Fibroblast of lung (primary cell): ENCODE measurements around the gene RANBP9. TPM values are rescaled to one million over a fixed set of nuclear protein-coding genes. Genes with fewer than 3 reads are reported as not detected.

ENCODE experiments used
- DNase-seq, 2 donors: peaks; one replicate each; pipeline versions ENCODE4 v3.0.0 to v3.0.0-alpha.2; 2010; ENCODE audit warnings: low read depth in 2 of 2
- H2AFZ ChIP-seq: 2 replicates; pipeline ENCODE4 v1.5.1; 2012; ENCODE audit warnings: low read length, control low read depth, inconsistent platforms
- H3K27ac ChIP-seq: 2 replicates; pipeline ENCODE4 v1.5.1; 2011; ENCODE audit warnings: low read length, control low read depth; ENCODE audit not compliant: insufficient read depth
- H3K27me3 ChIP-seq: 2 replicates; pipeline ENCODE4 v1.5.1; 2011; ENCODE audit warnings: mild to moderate bottlenecking, low read length; ENCODE audit not compliant: control insufficient read depth, insufficient read depth
- H3K36me3 ChIP-seq: 2 replicates; pipeline ENCODE4 v1.5.1; 2011; ENCODE audit warnings: low read length; ENCODE audit not compliant: control insufficient read depth, insufficient read depth
- H3K4me1 ChIP-seq: 2 replicates; pipeline ENCODE4 v1.5.1; 2011; ENCODE audit warnings: low read length; ENCODE audit not compliant: control insufficient read depth, insufficient read depth; ENCODE audit errors: extremely low read depth
- H3K4me2 ChIP-seq: 2 replicates; pipeline ENCODE4 v1.5.1; 2011; ENCODE audit warnings: low read length, control low read depth; ENCODE audit not compliant: insufficient read depth; ENCODE audit errors: extremely low read depth
- H3K4me3 ChIP-seq, 4 experiments: fragments of 200-600 bp in 1 of 4; sonication (generic) in 1 of 4; replicated peaks in 1 of 4; 2 replicates each; pipeline ENCODE4 v1.5.1; 2011 to 2016; ENCODE audit warnings: low read length in 4 of 4, low read depth in 3 of 4, mild to moderate bottlenecking in 3 of 4, control low read depth in 2 of 4, inconsistent platforms in 1 of 4, mixed read lengths in 1 of 4; ENCODE audit not compliant: insufficient read depth in 1 of 4; ENCODE audit errors: control extremely low read depth in 1 of 4
- H3K79me2 ChIP-seq: 2 replicates; pipeline ENCODE4 v1.5.1; 2012; ENCODE audit warnings: mild to moderate bottlenecking, low read length, inconsistent platforms; ENCODE audit not compliant: control insufficient read depth, insufficient read depth
- H3K9ac ChIP-seq: 2 replicates; pipeline ENCODE4 v1.5.1; 2011; ENCODE audit warnings: mild to moderate bottlenecking, low read length, control low read depth; ENCODE audit not compliant: insufficient read depth
- H3K9me3 ChIP-seq: 2 replicates; pipeline ENCODE4 v1.5.1; 2012; ENCODE audit warnings: low read depth, low read length; ENCODE audit not compliant: control insufficient read depth, insufficient read depth
- H4K20me1 ChIP-seq: 2 replicates; pipeline ENCODE4 v1.5.1; 2011; ENCODE audit warnings: low read length; ENCODE audit not compliant: control insufficient read depth, insufficient read depth; ENCODE audit errors: extremely low read depth
- EZH2 ChIP-seq: IDR thresholded peaks from 2 replicates; pipeline ENCODE4 v1.5.1; 2012; ENCODE audit warnings: low read length, control low read depth, mild to moderate bottlenecking; ENCODE audit errors: missing control alignments
- polyA plus RNA-seq, 2 donors: library from polyadenylated mRNA; depleted of rRNA in 1 of 2; stranded (reverse) in 1 of 2; unstranded in 1 of 2; fragments of >200 nt; gene quantifications; 2 replicates each; pipeline ENCODE4 v1.2.1, GENCODE V29; 2011 to 2012; ENCODE audit warnings: missing spikeins in 1 of 2
- total RNA-seq: library from RNA; depleted of rRNA; stranded (reverse); fragments of >200 nt; gene quantifications from 2 replicates; pipeline ENCODE4 v1.2.1, GENCODE V29; 2014
- TF ChIP-seq, protein P1 (sequence below), 2 donors: IDR thresholded peaks in 1 of 2; conservative IDR thresholded peaks in 1 of 2; 1 replicate in 1 of 2; 2 replicates in 1 of 2; pipeline ENCODE4 v1.5.1; 2011 to 2012; ENCODE audit warnings: low read length in 2 of 2, control low read depth in 1 of 2, inconsistent platforms in 1 of 2, low read depth in 1 of 2, mild to moderate bottlenecking in 1 of 2

The RANBP9 gene
- total and polyA plus RNA-seq, 2 donors (not counting 1 experiment from before 2014, with no cell fraction given) = 46.7 to 48.7 TPM

DNA sequence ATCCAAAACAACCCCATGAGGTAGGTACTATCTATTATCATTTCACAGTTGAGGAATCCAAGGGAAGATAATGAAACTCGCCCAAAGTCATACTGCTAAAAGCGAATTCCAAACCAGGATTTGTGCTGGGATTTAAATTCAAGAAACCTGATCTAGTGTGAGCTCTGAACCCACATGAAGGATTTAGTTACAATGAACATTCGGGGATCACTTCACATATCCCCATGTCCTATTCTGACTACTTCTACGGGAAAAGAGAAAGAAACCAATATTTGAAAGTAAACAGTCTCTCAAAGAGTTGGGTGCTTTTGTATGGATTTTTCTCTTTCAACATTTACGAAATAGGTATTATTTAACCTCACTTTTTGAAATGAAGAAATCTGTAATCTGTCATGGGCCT lies 12.9 kb downstream of the RANBP9 start:
- Histone ChIP-seq H3K4me3 (no peak overlapping the region), H2AFZ (no peak overlapping the region), H3K79me2 (peaks cover 63% of the 10 kb centered on the region), H3K4me2 (no peak overlapping the region), H3K27me3 (no peaks in the 10 kb centered on the region), H4K20me1 (no peaks in the 10 kb centered on the region), H3K4me1 (peaks cover 8% of the 10 kb centered on the region), H3K9me3 (no peaks in the 10 kb centered on the region), H3K27ac (no peak overlapping the region), H3K36me3 (no peaks in the 10 kb centered on the region), H3K9ac (no peak overlapping the region)
- no peak for DNase-seq
- TF ChIP-seq, protein P1, sequence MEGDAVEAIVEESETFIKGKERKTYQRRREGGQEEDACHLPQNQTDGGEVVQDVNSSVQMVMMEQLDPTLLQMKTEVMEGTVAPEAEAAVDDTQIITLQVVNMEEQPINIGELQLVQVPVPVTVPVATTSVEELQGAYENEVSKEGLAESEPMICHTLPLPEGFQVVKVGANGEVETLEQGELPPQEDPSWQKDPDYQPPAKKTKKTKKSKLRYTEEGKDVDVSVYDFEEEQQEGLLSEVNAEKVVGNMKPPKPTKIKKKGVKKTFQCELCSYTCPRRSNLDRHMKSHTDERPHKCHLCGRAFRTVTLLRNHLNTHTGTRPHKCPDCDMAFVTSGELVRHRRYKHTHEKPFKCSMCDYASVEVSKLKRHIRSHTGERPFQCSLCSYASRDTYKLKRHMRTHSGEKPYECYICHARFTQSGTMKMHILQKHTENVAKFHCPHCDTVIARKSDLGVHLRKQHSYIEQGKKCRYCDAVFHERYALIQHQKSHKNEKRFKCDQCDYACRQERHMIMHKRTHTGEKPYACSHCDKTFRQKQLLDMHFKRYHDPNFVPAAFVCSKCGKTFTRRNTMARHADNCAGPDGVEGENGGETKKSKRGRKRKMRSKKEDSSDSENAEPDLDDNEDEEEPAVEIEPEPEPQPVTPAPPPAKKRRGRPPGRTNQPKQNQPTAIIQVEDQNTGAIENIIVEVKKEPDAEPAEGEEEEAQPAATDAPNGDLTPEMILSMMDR (conservative IDR thresholded peaks at IDR 0.05 in 1 of 2, IDR thresholded peaks at IDR 0.05 in 1 of 2; ENCODE audit: low read depth in 1 of 2, low read length in 2 of 2) = no peak
- no peak for TF ChIP-seq EZH2

DNA sequence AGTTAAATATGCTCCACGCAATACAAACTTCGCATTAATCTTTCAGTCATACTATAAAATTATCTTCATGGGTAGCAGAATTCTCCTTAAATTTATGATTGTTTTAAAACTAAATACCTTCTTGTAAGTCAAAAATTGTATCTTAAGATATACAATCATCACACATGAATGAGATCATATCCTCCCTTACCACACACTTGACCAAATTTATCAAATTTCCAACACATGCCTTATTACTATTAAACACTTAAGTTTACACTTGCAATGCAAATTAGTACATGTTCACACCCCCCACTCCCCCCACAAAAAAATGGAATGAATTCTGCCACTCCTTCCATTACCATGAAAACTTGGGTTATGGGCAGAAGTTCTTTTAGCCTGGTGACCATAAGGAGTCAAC lies 13.8 kb downstream of the RANBP9 start:
- Histone ChIP-seq H3K36me3 (no peaks in the 10 kb centered on the region), H2AFZ (no peak overlapping the region), H3K4me3 (no peak overlapping the region), H3K27ac (no peak overlapping the region), H3K9me3 (no peaks in the 10 kb centered on the region), H3K4me2 (no peak overlapping the region), H4K20me1 (no peaks in the 10 kb centered on the region), H3K27me3 (no peaks in the 10 kb centered on the region), H3K4me1 (peaks cover 8% of the 10 kb centered on the region), H3K9ac (no peak overlapping the region), H3K79me2 (peaks cover 59% of the 10 kb centered on the region)
- no peak for DNase-seq
- TF ChIP-seq, protein P1 (conservative IDR thresholded peaks at IDR 0.05 in 1 of 2, IDR thresholded peaks at IDR 0.05 in 1 of 2; ENCODE audit: low read depth in 1 of 2, low read length in 2 of 2) = no peak

DNA sequence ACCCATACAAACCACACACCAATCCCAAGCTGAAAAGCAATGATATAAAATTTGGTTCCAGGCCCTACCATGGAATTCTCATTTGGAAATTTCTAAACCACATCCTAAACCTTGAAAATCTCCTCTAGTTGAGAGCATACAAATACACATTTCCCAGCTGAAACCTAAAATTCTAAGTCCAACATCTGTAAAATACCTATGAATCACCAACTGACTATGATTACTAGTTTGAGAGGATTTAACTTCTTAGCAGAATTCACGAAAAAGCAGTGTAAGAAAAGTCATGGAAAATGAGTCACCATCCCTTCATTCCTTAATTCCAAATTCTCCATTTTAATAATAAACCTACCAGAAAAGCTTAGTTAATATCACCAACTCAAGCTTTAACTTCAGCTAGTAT lies 15.4 kb downstream of the RANBP9 start:
- Histone ChIP-seq H3K4me3 (no peak overlapping the region), H3K27ac (peak overlapping the region; percentile 79), H3K4me2 (peak overlapping the region; percentile 73), H3K9ac (no peak overlapping the region), H3K4me1 (peaks cover 8% of the 10 kb centered on the region), H3K36me3 (no peaks in the 10 kb centered on the region), H2AFZ (no peak overlapping the region), H3K27me3 (no peaks in the 10 kb centered on the region), H3K79me2 (peaks cover 53% of the 10 kb centered on the region), H3K9me3 (no peaks in the 10 kb centered on the region), H4K20me1 (no peaks in the 10 kb centered on the region)
- no peak for TF ChIP-seq EZH2
- peak; percentile 57 to 89 for DNase-seq
